Renal cortex interstitium (tissue), 15 donors: ENCODE data around the gene MYADM. TPM values are rescaled to one million over a fixed set of nuclear protein-coding genes. Genes with fewer than 3 reads are reported as not detected.
"Not testable (repeated sequence)": the region's sequence is repeated elsewhere in the genome, so short reads cannot be mapped to it uniquely, and the experiment has no call there.

ENCODE experiments used
- DNase-seq, 11 donors: peaks; one replicate each; pipeline ENCODE4 v3.0.0-alpha.2; 2013; ENCODE audit warnings: low read depth in 9 of 11, low spot score in 4 of 11; ENCODE audit errors: extremely low read depth in 1 of 11
- long read RNA-seq, 16 experiments: transcript quantifications; one replicate each; lab custom pipeline, GENCODE V29; 2026
- polyA plus RNA-seq, 3 donors: library from polyadenylated mRNA; unstranded; fragments of 120-200 nt; gene quantifications; one replicate each; pipeline ENCODE4 v1.2.1, GENCODE V29; 2013; ENCODE audit not compliant: insufficient read length in 3 of 3

Gene MYADM, protein sequence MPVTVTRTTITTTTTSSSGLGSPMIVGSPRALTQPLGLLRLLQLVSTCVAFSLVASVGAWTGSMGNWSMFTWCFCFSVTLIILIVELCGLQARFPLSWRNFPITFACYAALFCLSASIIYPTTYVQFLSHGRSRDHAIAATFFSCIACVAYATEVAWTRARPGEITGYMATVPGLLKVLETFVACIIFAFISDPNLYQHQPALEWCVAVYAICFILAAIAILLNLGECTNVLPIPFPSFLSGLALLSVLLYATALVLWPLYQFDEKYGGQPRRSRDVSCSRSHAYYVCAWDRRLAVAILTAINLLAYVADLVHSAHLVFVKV
- polyA plus RNA-seq: 10 to 100 TPM; 68.1 to 75.4 (median 74.2) TPM
- long read RNA-seq, donor 1, transcript MYADM-202 (2 exons, 1,492 nt): minor isoform, 7 of 22 reads
- long read RNA-seq, donor 1, transcript MYADM-204 (3 exons, 3,056 nt): major isoform, 11 of 22 reads
- long read RNA-seq, donor 1, partial matches to known transcripts: 0 of 22 reads
- long read RNA-seq, donor 1, other reads (novel, unspliced or antisense): 0 of 22 reads
- long read RNA-seq, donor 2, transcript MYADM-202 (2 exons, 1,492 nt): minor isoform, 14 of 37 reads
- long read RNA-seq, donor 2, transcript MYADM-204 (3 exons, 3,056 nt): major isoform, 15 of 37 reads
- long read RNA-seq, donor 2, partial matches to known transcripts: 0 of 37 reads
- long read RNA-seq, donor 2, other reads (novel, unspliced or antisense): 0 of 37 reads
- long read RNA-seq, donor 3, transcript MYADM-204 (3 exons, 3,056 nt): major isoform, 23 of 44 reads
- long read RNA-seq, donor 3, transcript MYADM-202 (2 exons, 1,492 nt): minor isoform, 14 of 44 reads
- long read RNA-seq, donor 3, transcript MYADM-207 (3 exons, 1,009 nt): minor isoform, 6 of 44 reads
- long read RNA-seq, donor 3, partial matches to known transcripts: 0 of 44 reads
- long read RNA-seq, donor 3, other reads (novel, unspliced or antisense): 0 of 44 reads
- long read RNA-seq, donor 4, transcript MYADM-202 (2 exons, 1,492 nt): major isoform, 7 of 14 reads
- long read RNA-seq, donor 4, transcript MYADM-204 (3 exons, 3,056 nt): minor isoform, 5 of 14 reads
- long read RNA-seq, donor 4, partial matches to known transcripts: 0 of 14 reads
- long read RNA-seq, donor 4, other reads (novel, unspliced or antisense): 0 of 14 reads
- long read RNA-seq, donor 5, transcript MYADM-204 (3 exons, 3,056 nt): major isoform, 24 of 41 reads
- long read RNA-seq, donor 5, transcript MYADM-202 (2 exons, 1,492 nt): minor isoform, 10 of 41 reads
- long read RNA-seq, donor 5, transcript MYADM-207 (3 exons, 1,009 nt): minor isoform, 6 of 41 reads
- long read RNA-seq, donor 5, partial matches to known transcripts: 0 of 41 reads
- long read RNA-seq, donor 5, other reads (novel, unspliced or antisense): 0 of 41 reads
- long read RNA-seq, donor 6, transcript MYADM-202 (2 exons, 1,492 nt): major isoform, 21 of 54 reads
- long read RNA-seq, donor 6, transcript MYADM-204 (3 exons, 3,056 nt): minor isoform, 14 of 54 reads
- long read RNA-seq, donor 6, transcript MYADM-207 (3 exons, 1,009 nt): minor isoform, 7 of 54 reads
- long read RNA-seq, donor 6, partial matches to known transcripts: 9 of 54 reads
- long read RNA-seq, donor 6, other reads (novel, unspliced or antisense): 0 of 54 reads
- long read RNA-seq, donor 7, transcript MYADM-204 (3 exons, 3,056 nt): major isoform, 12 of 27 reads
- long read RNA-seq, donor 7, transcript MYADM-202 (2 exons, 1,492 nt): minor isoform, 10 of 27 reads
- long read RNA-seq, donor 7, partial matches to known transcripts: 0 of 27 reads
- long read RNA-seq, donor 7, other reads (novel, unspliced or antisense): 0 of 27 reads
- long read RNA-seq, donor 8, transcript MYADM-207 (3 exons, 1,009 nt): minor isoform, 6 of 83 reads
- long read RNA-seq, donor 8, transcript MYADM-204 (3 exons, 3,056 nt): minor isoform, 16 of 83 reads
- long read RNA-seq, donor 8, transcript MYADM-202 (2 exons, 1,492 nt): major isoform, 18 of 83 reads
- long read RNA-seq, donor 8, partial matches to known transcripts: 42 of 83 reads
- long read RNA-seq, donor 8, other reads (novel, unspliced or antisense): 0 of 83 reads
- long read RNA-seq, donor 9, transcript MYADM-204 (3 exons, 3,056 nt): major isoform, 8 of 19 reads
- long read RNA-seq, donor 9, transcript MYADM-202 (2 exons, 1,492 nt): minor isoform, 6 of 19 reads
- long read RNA-seq, donor 9, partial matches to known transcripts: 0 of 19 reads
- long read RNA-seq, donor 9, other reads (novel, unspliced or antisense): 0 of 19 reads
- long read RNA-seq, donor 10, transcript MYADM-202 (2 exons, 1,492 nt): major isoform, 12 of 29 reads
- long read RNA-seq, donor 10, transcript MYADM-204 (3 exons, 3,056 nt): major isoform, 12 of 29 reads
- long read RNA-seq, donor 10, partial matches to known transcripts: 0 of 29 reads
- long read RNA-seq, donor 10, other reads (novel, unspliced or antisense): 0 of 29 reads
- long read RNA-seq, donor 11, transcript MYADM-204 (3 exons, 3,056 nt): major isoform, 10 of 20 reads
- long read RNA-seq, donor 11, partial matches to known transcripts: 0 of 20 reads
- long read RNA-seq, donor 11, other reads (novel, unspliced or antisense): 0 of 20 reads
- long read RNA-seq, donor 12, partial matches to known transcripts: 0 of 6 reads
- long read RNA-seq, donor 12, other reads (novel, unspliced or antisense): 0 of 6 reads
- long read RNA-seq, donor 13, transcript MYADM-204 (3 exons, 3,056 nt): minor isoform, 18 of 52 reads
- long read RNA-seq, donor 13, transcript MYADM-202 (2 exons, 1,492 nt): major isoform, 26 of 52 reads
- long read RNA-seq, donor 13, partial matches to known transcripts: 0 of 52 reads
- long read RNA-seq, donor 13, other reads (novel, unspliced or antisense): 0 of 52 reads
- long read RNA-seq, donor 14, transcript MYADM-204 (3 exons, 3,056 nt): major isoform, 10 of 18 reads
- long read RNA-seq, donor 14, transcript MYADM-202 (2 exons, 1,492 nt): minor isoform, 5 of 18 reads
- long read RNA-seq, donor 14, partial matches to known transcripts: 0 of 18 reads
- long read RNA-seq, donor 14, other reads (novel, unspliced or antisense): 0 of 18 reads
- long read RNA-seq, donor 15, partial matches to known transcripts: 87 of 96 reads
- long read RNA-seq, donor 15, other reads (novel, unspliced or antisense): 0 of 96 reads
- long read RNA-seq, donor 16, transcript MYADM-204 (3 exons, 3,056 nt): major isoform, 38 of 74 reads
- long read RNA-seq, donor 16, transcript MYADM-207 (3 exons, 1,009 nt): minor isoform, 6 of 74 reads
- long read RNA-seq, donor 16, transcript MYADM-202 (2 exons, 1,492 nt): minor isoform, 26 of 74 reads
- long read RNA-seq, donor 16, partial matches to known transcripts: 0 of 74 reads
- long read RNA-seq, donor 16, other reads (novel, unspliced or antisense): 0 of 74 reads

DNA sequence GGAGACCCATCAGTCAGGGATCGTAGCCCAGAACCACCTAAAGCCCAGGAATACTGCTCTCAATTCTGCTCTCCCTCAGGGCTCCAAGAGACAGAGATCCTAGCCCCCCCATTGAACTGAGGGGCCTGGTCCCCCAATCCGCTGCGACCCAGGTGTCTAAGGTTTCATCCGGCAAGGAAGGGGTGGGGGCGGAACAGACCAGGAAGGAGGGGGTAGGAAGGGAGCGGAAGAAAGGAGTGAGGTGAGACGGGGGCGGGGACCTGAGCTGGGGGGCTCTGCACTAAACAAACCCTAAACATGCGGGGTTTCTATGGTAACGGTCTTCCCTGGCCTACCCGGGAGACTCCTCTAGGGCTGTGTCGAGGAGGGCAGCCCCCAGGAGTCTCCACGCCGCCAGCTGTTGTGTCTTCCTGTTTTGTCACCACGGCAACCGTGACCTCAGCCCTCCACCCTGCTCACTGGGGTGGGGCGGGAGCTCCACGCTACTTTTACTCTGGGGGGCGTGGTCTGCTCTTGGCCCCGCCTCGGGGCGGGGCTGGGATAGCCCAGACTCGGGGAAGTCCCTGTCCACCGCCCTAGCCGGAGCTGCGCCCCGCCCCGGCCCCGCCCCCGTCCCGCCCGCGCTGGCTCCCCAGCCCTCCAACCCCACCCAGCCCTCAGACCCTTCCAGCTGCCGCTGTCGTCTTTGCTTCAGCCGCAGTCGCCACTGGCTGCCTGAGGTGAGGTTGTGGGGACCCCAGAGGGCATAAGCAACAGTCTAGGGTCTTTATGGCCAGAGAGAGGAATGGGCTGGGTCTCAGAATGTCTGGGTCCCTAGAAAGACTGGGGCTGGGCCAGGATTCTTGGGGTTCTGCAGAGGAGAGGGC, at the start of gene MYADM:
TSS of gene MYADM (plus strand) at position 659 of the 866 bp plus-strand sequence. CDS start 5,647 bp downstream, outside the sequence.
- DNase-seq: peak; percentile 96 to 100 (median 99)

DNA sequence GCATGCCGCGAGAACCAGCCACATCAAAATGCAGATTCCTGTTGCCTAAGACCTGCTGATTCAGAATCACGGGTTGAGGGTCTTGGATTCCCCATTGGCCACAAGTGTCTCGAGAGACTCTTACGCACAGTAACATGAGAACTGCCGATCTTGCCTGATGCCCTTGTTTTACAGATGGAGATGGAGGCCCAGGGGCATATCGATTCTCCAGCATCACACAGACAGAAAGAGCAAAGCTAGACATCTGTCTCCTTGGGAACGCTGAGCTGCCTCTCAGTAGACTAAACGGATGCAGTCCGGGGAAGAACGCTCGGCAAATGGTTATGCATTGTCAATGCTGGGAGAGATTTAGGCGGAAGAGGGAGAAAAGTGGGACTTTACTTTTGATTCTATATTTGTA, 48.9 kb upstream of the MYADM start:
- DNase-seq: no peak

DNA sequence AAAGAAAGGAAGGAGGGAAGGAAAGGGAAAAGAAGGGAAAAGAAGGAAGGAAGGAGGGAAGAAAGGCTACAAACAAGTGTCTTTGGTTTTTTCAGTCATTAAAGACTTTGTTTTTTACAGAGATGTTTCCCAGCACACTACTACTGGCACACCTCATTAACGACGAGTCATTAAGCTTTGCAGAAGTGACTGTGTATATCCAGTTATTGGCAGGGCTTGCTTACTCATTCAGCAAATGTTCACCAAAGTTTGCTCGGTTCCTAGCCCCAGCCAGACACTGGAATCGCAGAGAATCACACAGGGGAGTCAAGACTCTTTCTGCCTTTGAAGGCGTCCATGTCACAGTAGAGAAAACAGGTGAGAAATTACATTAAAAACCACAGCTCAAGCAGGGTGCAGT, 47.8 kb upstream of the MYADM start:
- DNase-seq: no peak

DNA sequence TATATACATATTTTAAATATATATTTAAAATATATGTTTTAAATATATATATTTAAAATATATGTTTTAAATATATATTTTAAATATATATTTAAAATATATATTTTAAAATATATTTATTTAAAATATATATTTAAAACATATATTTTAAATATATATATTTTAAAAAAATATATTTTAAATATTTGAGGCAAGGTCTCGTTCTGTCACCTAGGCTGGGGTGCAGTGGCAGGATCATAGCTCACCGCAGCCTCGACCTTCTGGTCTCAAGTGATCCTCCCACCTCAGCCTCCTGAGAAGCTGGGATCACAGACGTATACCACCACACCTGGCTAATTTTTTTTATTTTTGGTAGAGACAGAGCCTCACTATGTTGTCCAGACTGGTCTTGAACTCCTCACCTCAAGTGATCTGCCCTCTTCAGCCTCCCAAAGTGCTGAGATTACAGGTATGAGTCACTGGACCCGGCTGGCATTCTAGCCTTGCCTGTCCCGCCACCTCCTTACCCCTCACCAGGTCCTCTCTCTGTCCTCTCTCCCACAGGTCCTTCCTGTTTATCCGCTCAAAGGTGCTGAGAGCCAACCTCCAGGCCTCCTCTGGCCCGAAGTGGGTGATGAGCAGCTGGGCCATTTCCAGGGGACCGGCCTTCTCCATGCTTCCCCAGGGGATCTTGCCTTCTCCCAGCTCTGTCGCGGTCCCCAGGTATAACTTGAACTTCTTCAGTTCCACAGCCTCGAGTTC, 44.1 kb upstream of the MYADM start:
- no peak for DNase-seq

DNA sequence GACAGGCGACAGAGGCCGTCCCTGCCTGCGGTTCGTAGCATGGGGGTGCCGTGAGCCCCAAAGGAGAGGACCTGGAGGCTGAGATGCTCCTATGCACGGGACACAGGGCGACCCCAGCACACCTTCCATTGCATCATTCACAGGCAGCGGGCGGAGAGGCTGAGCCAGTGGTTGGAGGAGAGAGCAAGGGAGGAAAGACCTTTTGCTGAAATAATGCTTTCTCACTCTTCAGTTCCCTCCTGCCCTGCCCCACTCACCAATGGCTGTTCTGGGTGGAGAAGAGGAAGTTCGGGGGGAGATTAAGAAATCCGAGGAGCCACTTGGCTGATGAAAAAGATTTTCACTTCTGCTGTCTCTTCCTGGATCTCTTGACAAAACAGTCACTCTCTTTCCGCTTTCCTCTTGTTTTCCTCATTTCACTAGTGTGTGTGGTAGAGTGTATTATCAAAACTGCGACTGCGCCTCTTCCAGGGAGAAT, 43.5 kb upstream of the MYADM start, which contains the start of gene NLRP12:
TSS of gene NLRP12 (minus strand) at position 181 of the 478 bp plus-strand sequence. CDS start at position 41, 140 bp downstream.
- no peak for DNase-seq

DNA sequence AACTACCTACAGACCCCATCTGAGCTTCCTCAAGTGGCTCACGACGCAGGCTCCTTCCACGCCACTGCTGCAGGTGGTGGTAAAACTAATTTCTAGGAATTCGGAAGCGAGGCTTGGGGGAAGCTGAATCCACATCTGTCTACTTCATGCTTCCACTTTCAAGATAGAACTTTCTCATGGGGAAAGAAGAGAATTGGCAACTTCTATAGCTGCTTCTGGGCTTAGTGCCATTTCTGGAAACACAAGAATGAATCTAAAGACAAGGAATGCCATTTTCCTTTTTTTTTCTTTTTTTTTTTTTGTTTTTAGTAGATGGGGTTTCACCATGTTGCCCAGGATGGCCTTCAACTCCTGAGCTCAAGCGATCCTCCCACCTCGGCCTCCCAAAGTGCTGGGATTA, 40.8 kb upstream of the MYADM start:
- no peak for DNase-seq

DNA sequence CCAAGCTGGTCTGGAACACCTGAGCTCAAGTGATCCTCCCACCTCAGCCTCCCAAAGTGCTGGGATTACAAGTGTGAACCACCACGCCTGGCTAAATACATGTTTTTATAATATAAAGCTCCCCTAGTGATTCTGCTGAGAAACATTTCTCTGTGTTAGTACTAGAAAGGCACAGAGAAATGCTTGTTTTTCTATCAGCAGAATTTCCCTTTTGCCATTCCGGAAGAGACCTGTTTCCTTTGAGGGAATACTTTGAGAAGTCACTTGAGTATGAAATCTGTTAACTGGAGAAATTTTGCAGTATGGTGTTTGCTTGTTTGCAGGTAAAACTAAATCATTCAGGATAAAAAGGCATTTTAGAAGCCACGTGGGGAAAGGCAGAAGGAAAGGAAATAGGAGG, 39.2 kb upstream of the MYADM start:
- DNase-seq: no peak

DNA sequence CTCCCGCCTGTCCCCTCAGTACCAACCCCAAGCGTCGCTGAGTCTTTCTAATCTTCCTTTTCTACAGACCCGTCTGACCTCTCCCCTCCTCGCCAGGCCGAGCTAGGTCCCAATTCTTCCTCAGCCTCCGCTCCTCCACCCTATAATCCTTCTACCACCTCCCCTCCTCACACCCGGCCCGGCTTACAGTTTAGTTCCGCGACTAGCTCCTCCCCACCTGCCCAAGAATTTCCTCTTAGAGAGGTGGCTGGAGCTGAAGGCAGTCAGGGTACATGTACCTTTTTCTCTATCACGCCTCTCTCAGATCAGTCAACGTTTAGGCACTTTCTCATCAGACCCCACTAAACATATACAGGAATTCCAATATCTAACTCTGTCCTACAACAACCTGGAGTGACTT, 34.8 kb upstream of the MYADM start:
- not testable (repeated sequence) for DNase-seq

DNA sequence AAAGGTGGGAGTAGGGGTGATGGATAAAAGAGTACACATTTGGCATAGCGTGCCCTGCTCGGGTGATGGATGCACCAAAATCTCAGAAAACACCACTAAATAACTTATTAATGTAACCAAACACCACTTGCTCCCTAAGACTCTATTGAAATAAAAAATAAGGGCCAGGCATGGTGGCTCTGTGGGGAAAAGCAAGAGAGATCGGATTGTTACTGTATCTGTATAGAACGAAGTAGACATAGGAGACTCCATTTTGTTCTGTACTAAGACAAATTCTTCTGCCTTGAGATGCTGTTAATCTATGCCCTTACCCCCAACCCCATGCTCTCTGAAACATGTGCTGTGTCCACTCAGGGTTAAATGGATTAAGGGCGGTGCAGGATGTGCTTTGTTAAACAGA, 29.2 kb upstream of the MYADM start:
- not testable (repeated sequence) for DNase-seq

DNA sequence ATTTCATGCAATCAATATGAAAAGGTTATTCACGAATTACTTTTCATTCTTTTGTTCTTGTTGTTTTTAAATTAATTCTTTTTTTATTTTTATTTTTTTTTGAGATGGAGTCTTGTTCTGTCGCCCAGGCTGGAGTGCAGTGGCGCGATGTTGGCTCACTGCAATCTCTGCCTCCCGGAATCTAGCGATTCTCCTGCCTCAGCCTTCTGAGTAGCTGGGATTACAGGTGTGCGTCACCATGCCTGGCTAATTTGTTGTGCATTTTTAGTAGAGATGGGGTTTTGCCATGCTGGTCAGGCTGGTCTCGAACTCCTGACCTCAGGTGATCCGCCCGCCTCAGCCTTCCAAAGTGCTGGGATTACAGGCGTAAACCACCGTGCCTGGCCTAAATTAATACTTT, 27.4 kb upstream of the MYADM start:
- DNase-seq: not testable (repeated sequence)

DNA sequence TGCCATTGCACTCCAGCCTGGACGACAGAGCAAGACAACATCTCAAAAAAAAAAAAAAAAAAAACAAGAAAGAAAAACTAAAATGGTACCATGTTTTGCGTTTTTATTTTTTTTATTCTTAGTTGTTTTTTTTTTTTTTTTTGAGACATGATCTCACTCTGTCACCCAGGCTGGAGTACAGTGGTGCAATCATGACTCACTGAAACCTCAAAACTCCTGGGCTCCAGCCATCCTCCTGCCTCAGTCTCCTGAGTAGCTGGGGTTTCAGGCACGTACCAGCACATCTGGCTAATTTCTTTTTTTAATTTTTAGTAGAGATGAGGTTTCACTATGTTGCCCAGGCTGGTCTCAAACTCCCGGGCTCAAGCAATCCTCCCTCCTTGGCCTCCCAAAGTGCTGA, 26.8 kb upstream of the MYADM start:
- not testable (repeated sequence) for DNase-seq

DNA sequence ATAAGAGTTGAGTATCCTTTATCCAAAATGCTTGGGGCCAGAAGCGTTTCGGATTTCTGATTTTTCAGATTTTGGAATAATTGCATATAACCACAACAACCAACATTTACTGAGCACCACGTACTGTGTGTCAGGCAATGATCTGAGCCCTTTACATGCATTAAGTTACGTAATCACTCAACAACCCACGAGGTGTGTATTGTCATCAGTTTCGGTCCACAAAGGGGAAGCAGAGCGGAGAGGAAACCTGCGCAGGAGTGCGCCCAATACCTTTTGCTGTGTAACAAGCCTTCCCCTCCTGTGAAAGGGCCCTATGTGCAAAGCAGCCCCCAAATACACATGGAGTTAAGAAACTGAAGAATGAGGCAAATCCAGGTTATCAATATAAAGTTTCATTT, 22.8 kb upstream of the MYADM start:
- DNase-seq: no peak

DNA sequence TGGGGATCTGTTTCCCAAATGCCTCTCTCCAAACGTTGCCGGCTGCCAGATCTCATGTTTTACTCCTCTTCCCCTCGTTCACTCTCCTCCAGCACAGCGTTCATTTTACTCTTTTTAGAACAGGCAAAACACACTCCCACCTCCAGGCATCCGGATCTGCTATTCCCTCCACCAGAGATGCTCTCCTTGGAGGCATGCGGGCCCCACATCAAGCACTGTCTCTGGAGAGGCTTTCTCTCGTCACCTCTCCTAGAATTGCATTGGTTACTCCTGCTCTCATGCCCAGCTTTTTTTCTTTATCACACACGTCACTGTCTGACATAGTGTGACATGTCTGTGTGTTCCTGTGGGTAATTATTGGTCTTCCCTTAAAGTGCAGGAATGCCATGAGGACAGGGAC, 20.1 kb upstream of the MYADM start:
- DNase-seq: no peak
